ENCODE results near the gene ETV3.

The ETV3 gene

GRCh38 chr1:157158967-157159366 lies 20.8 kb upstream of the ETV3 start:
- no peak for DNase-seq

DNA sequence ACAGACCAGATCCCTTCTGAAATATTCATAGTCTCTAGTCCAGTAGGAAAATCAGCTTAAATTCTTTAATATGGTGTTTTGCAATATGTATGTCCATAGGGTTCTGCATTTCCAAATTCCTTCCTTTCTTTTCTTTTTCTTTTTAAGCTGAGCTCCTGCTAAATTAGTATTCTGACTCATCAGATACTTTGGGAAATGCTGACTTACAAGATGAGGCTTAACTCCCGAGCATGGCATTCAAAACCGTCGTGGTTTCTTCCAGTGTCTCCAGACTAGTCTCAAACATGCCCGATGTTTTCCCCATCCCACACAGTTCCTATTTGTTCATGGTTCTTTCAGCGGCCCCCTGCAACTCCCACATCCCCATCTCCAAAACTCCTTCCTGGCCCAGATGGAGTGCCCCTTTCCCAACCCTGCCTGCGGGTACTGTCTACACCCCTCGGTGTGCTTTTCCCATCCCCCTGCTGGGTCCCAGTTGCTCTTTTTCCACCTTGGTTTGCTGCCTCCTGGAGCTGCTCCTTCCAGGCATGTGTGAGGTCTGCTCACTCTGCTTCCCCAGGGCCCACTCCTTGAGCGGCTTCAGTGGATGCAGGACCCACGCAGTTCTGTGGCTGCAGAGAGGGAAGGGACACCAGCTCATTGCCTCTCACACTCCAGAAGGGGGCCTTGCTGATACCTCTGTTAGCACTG lies 19.5 kb upstream of the ETV3 start:
- no peak for DNase-seq

DNA sequence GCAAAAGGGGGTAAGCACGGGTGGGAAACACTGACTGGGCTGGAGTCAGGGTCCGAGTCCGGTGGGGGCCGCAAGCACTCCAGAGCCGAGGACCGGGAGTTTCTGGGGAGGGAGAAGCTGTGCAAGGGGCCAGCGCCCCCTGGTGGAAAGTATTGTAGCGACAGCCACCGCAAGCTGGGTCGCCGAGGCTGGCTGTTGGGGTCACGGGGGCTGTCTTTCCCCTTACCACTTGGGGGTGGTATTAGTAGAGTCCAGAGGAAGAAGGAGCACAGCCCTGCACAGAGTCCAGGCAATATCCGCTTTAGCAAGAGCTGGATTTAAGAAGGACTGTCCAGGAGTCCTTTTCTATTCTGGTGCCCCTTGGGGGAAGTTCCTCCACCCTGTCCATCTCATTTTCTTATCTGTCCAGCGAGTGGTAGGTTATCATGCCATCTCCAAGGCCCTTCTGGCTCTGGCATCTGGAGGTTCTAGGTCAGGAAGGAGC lies 17.9 kb upstream of the ETV3 start:
- DNase-seq = peak; percentile 41

DNA sequence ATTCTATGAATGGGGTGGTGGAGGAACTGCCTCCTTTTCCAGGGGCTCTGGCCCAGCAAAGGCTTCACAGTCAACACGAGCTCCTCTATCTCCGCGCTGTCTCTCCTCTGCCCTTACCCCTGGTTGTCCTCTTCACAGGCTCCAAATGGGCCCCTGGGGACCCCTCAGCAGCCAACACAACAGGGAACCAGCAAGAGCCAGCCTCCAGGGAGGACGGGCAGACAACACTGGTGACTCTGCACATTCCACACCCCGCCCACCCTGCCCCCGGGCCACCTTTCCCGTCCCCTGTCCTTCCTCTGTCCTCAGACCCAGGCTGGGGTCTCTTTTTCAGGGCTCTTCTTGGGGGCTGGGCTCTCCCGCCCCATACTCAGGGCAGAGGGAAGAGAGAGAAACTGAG lies 17.5 kb upstream of the ETV3 start:
- no peak for DNase-seq

DNA sequence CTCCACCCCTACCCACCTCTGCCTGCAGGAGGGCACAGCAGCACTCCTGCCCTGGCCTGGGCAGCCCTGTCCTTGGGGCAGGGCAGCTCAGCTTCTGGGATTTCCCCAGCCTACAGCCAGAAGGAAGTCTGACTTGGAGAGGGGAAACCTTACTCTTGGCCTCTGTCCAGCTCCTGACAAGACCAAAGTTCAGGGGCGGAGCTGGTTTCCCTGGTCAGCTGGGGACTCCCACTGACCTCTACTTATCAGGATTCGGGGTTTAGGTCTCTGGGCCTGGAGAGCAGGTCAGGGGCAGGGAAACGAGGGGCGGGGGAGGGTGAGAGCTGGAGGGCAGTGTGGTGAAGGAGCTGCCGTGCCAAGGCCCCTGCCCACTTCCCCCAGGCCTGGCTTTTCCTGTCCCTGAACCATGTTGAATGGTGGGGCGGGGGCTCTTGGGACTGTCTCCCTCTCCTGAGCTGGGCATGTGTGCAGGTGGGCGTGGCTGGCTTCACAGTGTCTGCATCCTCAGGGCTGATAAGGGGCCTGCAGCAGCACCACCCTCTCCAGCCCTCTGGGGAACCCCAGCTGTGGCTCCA lies 16.8 kb upstream of the ETV3 start:
- DNase-seq = no peak

- no peak for DNase-seq
Observed at GRCh38 chr1:157154291-157154690, 16.1 kb upstream of the ETV3 start.

- DNase-seq = no peak
Observed at GRCh38 chr1:157153746-157154145, 15.6 kb upstream of the ETV3 start.

DNA sequence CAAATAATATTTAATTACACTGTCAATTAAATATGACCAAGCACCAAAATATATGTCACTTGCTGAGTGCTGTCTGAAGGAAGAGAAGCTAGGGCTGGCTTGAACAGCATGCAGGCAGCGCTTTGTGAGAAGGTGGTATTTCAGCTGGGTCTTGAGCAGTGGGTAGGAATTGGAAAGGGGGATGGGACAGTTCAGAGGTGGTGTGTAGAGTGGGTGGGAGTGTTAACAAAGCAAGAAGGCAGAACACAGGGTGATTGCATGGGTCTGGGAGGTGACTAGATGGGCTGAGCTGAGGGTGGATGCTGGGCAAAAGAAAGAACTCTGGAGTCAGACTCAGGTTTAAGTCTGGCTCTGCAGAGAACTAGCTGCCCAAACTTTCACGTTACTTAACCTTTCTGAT lies 14.3 kb upstream of the ETV3 start:
- DNase-seq = no peak

DNA sequence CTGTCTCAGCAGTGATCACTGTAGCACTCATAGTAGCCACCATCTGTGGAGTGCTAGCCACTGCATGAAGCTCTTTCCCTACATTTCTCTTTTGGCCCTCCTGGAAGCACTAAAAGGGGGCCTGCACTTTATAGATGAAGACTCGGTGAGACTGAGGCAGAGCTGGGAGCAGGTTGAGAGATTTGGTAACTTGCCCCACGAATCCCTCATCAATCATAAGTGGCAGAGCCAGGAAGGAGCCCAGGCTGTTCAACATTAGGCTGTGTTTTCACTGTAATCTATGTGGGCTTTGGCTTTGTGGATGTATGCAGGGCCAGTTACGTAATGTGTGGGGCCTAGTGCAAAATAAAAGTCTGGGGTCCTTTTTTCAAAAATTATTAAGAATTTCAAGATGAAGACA lies 13.3 kb upstream of the ETV3 start:
- no peak for DNase-seq

DNA sequence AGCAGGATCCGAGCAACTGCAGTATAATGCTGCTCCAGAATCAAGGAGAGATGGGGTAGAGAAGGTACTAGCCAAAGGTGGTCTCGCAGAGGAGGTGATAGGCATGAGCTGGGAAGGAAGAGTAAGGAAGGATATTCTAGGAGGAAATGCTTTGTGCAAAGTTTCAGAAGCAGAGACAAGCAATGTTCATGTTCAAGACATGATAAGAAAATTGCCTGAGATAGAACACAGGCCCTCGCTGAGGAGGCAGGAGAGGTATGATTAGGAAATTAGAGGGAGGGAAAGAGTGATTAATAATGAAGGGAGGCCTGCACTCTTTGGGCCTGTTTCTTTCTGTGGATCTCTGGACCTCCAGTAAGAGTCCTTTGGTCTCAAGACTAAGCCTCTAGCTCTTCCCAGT lies 12.9 kb upstream of the ETV3 start:
- DNase-seq = no peak

DNA sequence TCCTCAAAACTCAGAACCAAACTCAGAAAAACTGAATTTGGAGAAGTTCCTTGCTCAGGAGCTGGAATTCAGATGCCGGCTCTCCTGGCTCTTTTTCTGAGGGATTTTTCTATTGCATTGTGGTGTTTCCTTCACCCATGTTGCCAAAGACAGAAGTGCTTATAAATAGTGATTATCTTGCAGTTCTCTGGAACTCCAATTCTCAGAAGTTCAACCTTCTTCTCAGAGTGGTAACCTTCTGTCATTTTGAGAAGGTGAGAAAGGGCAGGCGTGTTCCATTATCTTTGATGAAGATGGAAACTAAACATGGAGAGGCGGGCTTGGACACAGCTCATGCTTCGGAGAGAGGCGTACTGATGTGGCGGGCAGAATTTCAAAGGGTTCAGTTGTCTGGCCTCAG lies 12.4 kb upstream of the ETV3 start:
- no peak for DNase-seq

- no peak for DNase-seq
Observed at GRCh38 chr1:157147906-157148700, 9.9 kb upstream of the ETV3 start.

DNA sequence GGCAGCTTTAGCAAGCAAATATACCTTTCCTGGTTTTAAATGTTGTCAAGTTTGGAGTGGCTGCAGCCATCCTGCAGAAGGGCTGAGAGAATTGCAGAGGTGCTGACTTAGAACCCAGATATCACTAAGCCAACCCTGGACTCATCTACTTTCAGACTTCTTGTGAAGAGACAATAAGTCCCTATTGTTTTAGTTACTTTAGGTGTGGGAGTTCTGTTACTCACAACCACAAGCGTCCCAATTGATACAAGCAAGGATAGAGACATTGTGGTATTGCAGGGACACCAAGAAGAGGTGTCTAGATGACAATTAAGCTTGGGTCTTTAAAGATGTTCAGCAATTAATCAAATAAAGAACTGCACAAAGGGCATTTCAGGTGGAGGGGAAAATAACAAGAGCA lies 8.8 kb upstream of the ETV3 start:
- no peak for DNase-seq

DNA sequence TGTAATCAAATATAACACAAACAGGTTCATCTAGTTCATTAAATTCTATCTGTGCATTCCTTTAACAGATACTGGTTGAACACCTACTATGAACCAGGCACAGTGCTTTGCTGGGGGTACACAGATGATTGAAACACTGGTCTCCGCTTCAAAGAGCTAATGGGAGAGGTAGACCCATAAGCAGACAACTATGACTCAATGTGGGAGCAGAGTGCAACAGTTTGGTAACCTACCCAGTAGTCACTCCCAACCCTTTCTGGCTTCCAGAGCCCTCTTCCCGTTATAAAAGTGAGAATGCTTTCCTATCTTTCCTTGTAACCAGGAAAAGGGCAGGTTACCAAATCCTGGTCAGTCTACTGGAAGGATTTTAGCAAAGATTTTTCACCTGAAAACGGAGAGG lies 8.0 kb upstream of the ETV3 start:
- DNase-seq = no peak

GRCh38 chr1:157145076-157145475 lies 6.9 kb upstream of the ETV3 start:
- DNase-seq = no peak

DNA sequence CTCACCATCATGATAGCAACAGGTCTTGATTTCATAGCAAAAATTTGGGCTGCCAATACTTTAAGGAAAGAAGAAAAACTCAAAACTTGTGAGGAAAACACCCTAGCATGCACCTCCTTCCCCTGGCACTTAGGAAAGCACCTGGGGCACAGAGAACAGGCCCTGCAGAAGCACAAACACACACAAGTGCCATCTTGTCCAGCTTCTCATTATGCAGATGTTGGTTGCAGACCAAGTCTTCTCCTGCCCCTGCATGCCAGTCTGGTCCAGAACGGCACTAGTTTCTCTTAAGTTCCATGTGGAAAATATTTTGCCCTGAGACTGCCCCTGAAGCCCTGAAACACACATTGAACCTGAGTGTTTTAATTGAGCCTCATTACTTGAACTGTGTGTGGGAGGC lies 6.3 kb upstream of the ETV3 start:
- no peak for DNase-seq

DNA sequence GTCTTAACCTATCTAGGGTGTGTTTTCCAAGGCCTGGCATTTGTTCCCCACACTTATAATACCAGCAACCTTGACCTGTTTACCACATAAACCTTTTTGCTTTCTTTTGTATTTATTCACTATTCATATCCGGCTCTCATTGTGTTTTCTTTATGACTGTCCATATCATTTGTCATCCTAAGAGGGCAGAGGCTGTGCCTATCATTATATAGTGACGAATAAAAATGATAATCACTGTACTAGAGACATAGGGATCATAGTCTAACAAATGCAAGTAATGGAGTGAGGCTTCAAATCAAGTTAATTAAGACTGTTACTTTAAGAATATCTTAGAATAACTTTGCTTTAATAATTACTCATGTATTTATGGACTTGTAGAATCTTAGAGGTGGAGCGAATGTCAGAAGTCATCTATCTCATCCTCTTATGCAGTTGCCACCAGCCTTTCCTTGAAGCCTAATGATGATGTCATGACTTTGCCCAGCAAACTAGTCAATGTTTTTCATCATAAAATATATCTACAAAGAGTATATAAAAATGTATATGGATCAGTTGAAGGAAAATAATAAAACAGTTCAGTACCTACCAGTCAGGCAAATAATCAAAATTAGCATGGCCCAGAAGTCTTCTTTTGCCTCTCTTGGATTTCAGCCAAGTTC lies 4.7 kb upstream of the ETV3 start:
- DNase-seq = no peak

DNA sequence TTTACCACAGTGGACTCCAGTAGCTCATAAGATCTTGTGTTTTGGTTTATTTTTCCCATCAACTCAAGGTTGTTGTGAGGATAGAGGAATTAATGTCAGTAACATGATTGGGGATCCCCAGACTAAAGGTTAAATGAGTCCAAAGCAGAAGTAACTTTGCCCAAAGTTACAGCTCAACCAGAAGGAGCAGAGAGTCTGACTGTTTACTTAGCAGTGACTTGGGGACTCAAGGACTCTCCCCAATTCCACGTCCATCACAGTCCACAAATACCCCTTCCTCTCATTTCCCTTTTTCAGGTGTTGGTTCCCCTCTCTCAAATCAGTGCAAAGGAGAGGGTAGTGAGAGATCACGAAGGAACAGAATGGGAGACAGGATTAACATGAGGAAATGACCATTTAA lies 4.0 kb upstream of the ETV3 start:
- DNase-seq = no peak

DNA sequence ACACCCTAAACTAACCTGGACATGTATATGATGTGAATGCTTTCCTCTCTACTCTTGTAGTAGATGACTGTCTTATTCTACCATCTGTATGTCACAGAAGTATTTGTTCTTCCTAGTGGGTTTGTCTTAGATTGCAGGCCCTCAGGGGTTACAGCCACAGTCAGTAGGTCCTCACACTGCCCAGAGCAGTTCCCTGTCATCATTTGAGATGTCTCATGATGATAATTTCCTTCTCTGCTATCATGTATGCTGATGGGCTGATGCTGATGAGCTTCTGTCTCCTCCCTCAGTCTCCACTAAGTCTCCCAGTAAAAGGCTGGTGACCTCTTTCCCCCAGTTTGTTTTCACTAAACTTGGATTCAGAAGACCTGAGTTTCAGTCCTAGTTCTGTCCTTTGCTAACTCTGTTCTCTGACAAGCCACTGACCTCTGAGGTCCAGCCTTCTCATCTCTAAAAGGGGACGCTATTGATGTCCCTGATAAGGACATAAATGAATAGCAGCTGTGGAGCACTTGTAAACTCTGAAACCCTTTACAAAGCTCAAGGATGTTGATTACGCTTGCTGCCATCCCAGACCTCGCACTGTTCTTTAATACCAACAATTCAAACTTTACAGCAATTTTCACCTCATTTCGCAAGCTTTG lies 3.1 kb upstream of the ETV3 start:
- DNase-seq = no peak

GRCh38 chr1:157140063-157140588 lies 1.9 kb upstream of the ETV3 start:
- no peak for DNase-seq

DNA sequence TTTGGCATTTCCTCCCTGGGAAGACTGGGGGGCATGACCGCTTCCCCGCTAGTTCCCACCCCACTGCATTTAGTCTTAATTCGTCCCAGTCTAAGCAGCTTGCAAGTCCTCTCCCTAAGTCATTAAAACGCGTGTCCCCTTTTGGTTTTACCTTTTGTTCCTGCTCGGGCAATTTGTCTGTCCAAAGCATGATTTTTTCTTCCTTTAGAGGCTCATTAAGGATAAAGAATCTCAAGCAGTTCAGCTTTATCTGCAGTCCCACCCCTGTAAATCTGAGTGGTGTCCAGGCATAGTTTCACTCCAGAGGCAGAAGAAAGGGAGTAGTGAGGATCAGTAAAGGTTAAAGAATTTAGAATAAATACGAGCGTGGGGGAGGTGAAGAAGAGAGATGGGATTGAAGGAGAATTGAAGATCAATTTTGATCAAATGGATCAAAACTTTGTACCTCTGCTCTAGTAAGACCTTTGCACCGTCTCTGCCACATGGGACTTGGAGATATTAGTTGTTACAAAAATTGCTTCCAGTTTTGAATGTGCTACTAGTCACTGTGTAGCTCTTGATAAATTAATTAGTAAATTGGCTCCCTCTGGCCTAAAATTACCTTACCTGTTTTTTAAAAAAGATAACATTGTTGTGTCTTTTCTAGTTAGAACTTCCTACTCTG lies 989 bp upstream of the ETV3 start:
- no peak for DNase-seq

Data from NCI-H1694 (cell line).